HepG2 (cell line): Measurements from ENCODE around the gene STN1. TPM values are rescaled to one million over a fixed set of nuclear protein-coding genes. Genes with fewer than 3 reads are reported as not detected.

Experiments used
- ARID2 ChIP-seq: sonication (generic); formaldehyde crosslinking; IDR thresholded peaks from 2 replicates; pipeline ENCODE4 v1.8.1; 2022; ENCODE audit warnings: mild to moderate bottlenecking, missing genetic modification reagents, borderline replicate concordance
- CSRNP2 ChIP-seq: sonication (generic); formaldehyde crosslinking; conservative IDR thresholded peaks from 2 replicates; pipeline ENCODE4 v1.8.0; 2022; ENCODE audit warnings: low read depth, missing genetic modification reagents
- GLI4 ChIP-seq: sonication (generic); formaldehyde crosslinking; IDR thresholded peaks from 2 replicates; pipeline ENCODE4 v1.5.1; 2020; ENCODE audit warnings: missing genetic modification reagents, mild to moderate bottlenecking, moderate library complexity, borderline replicate concordance
- NCOA1 ChIP-seq: sonication (generic); formaldehyde crosslinking; IDR thresholded peaks from 2 replicates; pipeline ENCODE4 v1.9.0; 2021; ENCODE audit warnings: missing genetic modification reagents
- THAP11 ChIP-seq: IDR thresholded peaks from 2 replicates; pipeline ENCODE4 v1.6.1; 2016; ENCODE audit warnings: missing biosample characterization, missing genetic modification reagents
- ZBTB42 ChIP-seq: sonication (generic); formaldehyde crosslinking; IDR thresholded peaks from 2 replicates; pipeline ENCODE4 v1.5.0; 2020; ENCODE audit warnings: mild to moderate bottlenecking, missing genetic modification reagents
- ZNF329 ChIP-seq: sonication (generic); formaldehyde crosslinking; IDR thresholded peaks from 2 replicates; pipeline ENCODE4 v1.9.0; 2021; ENCODE audit warnings: low read depth, mild to moderate bottlenecking, missing genetic modification reagents
- ZNF446 ChIP-seq: sonication (generic); formaldehyde crosslinking; IDR thresholded peaks from 2 replicates; pipeline ENCODE4 v1.5.0; 2020; ENCODE audit warnings: mild to moderate bottlenecking, missing genetic modification reagents
- ZNF468 ChIP-seq: sonication (generic); formaldehyde crosslinking; IDR thresholded peaks from 2 replicates; pipeline ENCODE4 v1.8.0; 2022; ENCODE audit warnings: mild to moderate bottlenecking, moderate library complexity, missing genetic modification reagents
- ZNF484 ChIP-seq: sonication (generic); formaldehyde crosslinking; IDR thresholded peaks from 2 replicates; pipeline ENCODE4 v1.5.1; 2020; ENCODE audit warnings: mild to moderate bottlenecking, low read depth, missing genetic modification reagents, borderline replicate concordance
- ZNF687 ChIP-seq: sonication (generic); formaldehyde crosslinking; IDR thresholded peaks from 2 replicates; pipeline ENCODE4 v1.5.1; 2020; ENCODE audit warnings: mild to moderate bottlenecking, missing genetic modification reagents, moderate library complexity
- polyA plus RNA-seq, 8 experiments: library from polyadenylated mRNA; depleted of rRNA in 3 of 8; stranded (reverse) in 7 of 8; unstranded in 1 of 8; fragments of >200 nt; fragmentation: Illumina TruSeq in 4 of 8; extraction: Trizol in 4 of 8; gene quantifications; 2 replicates each; pipeline versions ENCODE4 v1.2.1 to v1.2.3, GENCODE V29; 2011 to 2016; ENCODE audit warnings: low read depth in 4 of 8, missing spikeins in 1 of 8, mixed read lengths in 1 of 8; ENCODE audit not compliant: insufficient read depth in 1 of 8
- total RNA-seq, 5 experiments: library from RNA; depleted of rRNA; stranded (reverse); fragments of >200 nt; fragmentation: Illumina TruSeq; extraction: Trizol; gene quantifications; 2 replicates each; pipeline ENCODE4 v1.2.3, GENCODE V29; 2016; ENCODE audit warnings: low read depth in 1 of 5
- TF ChIP-seq, protein P1 (sequence below): sonication (generic); formaldehyde crosslinking; IDR thresholded peaks from 2 replicates; pipeline ENCODE4 v1.5.0; 2020; ENCODE audit warnings: mild to moderate bottlenecking, missing genetic modification reagents
- TF ChIP-seq, protein P2 (sequence below): sonication (generic); formaldehyde crosslinking; IDR thresholded peaks from 2 replicates; pipeline ENCODE4 v1.4.0; 2020; ENCODE audit warnings: missing genetic modification reagents, low read depth, mild to moderate bottlenecking, borderline replicate concordance
- TF ChIP-seq, protein P3 (sequence below): sonication (generic); formaldehyde crosslinking; IDR thresholded peaks from 2 replicates; pipeline ENCODE4 v1.4.0; 2020; ENCODE audit warnings: missing genetic modification reagents, mild to moderate bottlenecking, borderline replicate concordance

The STN1 gene
- total and polyA plus RNA-seq, 2 of the 13 experiments (the other 11 are each of a cell fraction or from before 2014, with no cell fraction given) = 17.6 to 22.7 TPM

- TF ChIP-seq CSRNP2 (CRISPR knock-in tag) (no peak), ZNF446 (CRISPR knock-in tag) (0 out of 2 replicates have a peak, but pooled peaks have one; percentile 49), THAP11 (CRISPR knock-in tag) (peak; percentile 70), ARID2 (no peak), ZNF484 (CRISPR knock-in tag) (no peak), ZNF687 (peak; percentile 86), ZNF329 (CRISPR knock-in tag) (no peak), ZBTB42 (CRISPR knock-in tag) (no peak; the same call in 1 of the 2 replicates), NCOA1 (CRISPR knock-in tag) (no peak), ZNF468 (CRISPR knock-in tag) (no peak), GLI4 (CRISPR knock-in tag) (no peak)
- TF ChIP-seq, protein P1, sequence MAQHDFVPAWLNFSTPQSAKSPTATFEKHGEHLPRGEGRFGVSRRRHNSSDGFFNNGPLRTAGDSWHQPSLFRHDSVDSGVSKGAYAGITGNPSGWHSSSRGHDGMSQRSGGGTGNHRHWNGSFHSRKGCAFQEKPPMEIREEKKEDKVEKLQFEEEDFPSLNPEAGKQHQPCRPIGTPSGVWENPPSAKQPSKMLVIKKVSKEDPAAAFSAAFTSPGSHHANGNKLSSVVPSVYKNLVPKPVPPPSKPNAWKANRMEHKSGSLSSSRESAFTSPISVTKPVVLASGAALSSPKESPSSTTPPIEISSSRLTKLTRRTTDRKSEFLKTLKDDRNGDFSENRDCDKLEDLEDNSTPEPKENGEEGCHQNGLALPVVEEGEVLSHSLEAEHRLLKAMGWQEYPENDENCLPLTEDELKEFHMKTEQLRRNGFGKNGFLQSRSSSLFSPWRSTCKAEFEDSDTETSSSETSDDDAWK (CRISPR knock-in tag) = no peak
- TF ChIP-seq, protein P2, sequence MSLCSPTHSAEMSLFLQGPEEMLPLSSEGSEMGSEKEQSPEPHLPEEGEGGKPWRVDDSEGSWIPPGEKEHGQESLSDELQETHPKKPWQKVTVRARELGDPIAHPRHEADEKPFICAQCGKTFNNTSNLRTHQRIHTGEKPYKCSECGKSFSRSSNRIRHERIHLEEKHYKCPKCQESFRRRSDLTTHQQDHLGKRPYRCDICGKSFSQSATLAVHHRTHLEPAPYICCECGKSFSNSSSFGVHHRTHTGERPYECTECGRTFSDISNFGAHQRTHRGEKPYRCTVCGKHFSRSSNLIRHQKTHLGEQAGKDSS (CRISPR knock-in tag) = no peak
- TF ChIP-seq, protein P3, sequence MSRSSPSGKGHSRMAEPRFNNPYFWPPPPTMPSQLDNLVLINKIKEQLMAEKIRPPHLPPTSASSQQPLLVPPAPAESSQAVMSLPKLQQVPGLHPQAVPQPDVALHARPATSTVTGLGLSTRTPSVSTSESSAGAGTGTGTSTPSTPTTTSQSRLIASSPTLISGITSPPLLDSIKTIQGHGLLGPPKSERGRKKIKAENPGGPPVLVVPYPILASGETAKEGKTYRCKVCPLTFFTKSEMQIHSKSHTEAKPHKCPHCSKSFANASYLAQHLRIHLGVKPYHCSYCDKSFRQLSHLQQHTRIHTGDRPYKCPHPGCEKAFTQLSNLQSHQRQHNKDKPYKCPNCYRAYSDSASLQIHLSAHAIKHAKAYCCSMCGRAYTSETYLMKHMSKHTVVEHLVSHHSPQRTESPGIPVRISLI (CRISPR knock-in tag) = no peak
Measured at GRCh38 chr10:103918053-103918846, at the start of gene STN1 (continued).
